ENCODE data around the gene RAB12. TPM values are rescaled to one million over a fixed set of nuclear protein-coding genes. Genes with fewer than 3 reads are reported as not detected.
"Not testable (repeated sequence)": the region's sequence is repeated elsewhere in the genome, so short reads cannot be mapped to it uniquely, and the experiment has no call there.

The RAB12 gene
- total RNA-seq, 1 donor from 2014 or later = 113 TPM

DNA sequence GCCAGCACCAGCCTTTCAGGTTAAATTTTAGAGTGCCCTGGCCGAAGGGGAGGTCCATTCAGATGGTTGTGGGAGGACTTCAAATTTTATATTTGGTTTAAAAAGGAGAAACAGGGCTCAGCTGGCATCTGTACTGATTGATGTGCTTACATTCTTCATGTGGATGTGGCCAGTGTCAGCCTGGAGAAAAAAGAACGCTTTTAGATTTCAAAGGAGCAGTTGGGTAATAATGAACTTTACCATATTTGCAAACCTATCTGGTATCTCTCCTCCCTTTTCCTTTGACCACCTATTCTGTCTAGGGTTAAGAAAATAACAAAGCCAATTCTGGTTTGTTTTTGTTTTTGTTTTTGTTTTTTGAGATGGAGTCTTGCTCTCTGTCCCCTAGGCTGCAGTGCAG, 21.3 kb downstream of the RAB12 start:
- no peak for ATAC-seq
- DNase-seq (ENCODE audit: missing footprints) = no peak
- intact Hi-C loops (cut with DNase I) = no loop called here

DNA sequence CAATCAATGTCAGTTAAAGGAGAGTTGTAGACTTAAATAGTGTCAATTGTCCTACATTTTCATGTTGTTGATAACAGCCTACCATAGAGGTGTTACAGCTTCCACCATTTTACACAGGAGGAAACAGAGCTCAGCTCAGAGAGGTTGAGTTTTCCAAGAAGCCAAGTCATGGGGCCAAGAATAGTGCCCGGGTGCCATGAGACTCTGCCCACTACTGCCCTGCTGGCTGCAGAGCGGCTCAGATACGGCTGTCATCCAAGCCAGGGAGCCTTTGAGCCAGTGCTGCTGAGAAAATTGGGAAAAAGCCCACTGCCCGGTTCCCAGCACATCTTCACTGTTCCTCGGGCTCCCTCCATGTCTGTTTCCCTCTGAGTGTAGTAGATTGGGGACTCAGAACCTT, 22.0 kb downstream of the RAB12 start:
- ATAC-seq (no peak), DNase-seq (ENCODE audit: missing footprints) (no peak)
- intact Hi-C loops (cut with DNase I) = no loop called here

DNA sequence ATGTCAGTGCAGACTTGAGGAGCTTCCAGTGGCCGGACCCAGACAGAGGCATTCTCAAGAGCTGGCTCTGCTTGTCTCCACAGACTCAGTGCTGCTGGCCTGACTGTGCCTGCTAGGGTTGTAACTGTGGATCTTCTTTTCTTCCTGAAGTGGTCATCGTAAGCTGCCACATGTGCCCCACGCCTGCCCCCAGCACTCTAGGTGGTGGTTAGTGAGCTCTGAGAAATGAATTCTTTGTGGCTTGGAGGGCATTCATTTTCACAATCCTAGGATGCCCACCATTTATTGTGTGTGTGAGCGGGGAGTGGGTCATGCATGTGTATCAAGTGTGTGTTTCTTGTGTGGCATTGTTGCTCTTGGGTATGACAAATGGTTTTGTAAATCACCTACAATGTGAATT, 23.1 kb downstream of the RAB12 start:
- ATAC-seq (no peak), DNase-seq (ENCODE audit: missing footprints) (no peak)
- intact Hi-C loops (cut with DNase I) = no loop called here

DNA sequence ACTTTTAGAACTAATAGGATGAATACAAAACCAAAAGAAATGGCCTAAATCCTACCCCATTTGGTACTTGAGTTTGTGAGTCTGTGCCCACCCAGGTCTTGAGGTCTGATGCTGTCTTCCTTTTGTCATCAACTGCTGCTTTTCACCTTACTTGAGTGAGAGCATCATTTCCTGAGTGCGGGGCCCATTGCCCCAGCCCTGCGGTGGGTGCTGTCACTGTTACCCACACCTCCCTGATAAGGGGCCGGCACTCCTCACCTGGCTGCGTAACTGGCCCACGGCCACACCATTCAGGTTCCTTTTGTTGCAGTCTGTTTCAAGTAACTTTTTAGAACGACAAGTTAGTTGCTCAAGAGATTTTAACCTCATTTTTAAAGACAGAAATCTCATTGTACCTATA, 25.3 kb downstream of the RAB12 start:
- intact Hi-C loops (cut with DNase I) = no loop called here
- DNase-seq (ENCODE audit: missing footprints) (no peak), ATAC-seq (no peak)

DNA sequence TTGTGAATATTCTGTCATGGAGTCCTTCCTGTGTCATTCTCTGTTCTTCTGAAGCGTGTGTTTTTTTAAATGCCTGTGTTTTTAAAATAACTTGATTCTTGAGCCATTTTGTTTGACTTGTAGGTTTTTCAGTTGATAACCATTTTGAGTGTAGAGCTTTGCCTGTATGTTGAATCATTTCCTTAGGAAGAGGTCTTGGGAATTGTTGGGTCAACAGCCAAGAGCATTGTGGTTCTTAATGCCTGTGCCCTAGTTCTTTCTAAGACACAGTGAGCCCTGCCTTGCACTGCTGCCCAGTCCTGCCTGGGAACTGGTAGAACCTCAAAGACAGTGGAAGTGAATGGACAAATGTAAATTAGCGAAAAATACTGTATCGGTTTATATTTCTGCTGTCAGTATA, 25.9 kb downstream of the RAB12 start:
- no peak for ATAC-seq
- intact Hi-C loops (cut with DNase I) = no loop called here

DNA sequence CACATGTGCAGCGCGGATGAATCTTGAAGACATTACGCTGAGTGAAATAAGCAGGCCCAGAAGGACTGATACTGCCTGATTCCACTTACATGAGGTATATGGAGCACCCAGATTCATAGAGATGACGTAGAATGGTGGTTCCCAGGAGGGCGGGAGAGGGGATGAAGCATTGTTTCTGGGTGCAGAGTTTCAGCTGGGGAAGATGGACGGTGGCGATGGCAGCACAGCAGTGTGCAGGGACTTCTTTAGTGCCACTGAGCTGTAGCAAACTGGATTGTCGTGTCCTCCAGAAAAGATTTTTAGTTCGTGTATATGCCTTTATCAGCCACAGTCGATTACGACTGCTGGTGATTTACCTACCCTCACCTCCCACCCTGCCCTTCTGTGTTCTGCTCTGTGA, 30.5 kb downstream of the RAB12 start:
- ATAC-seq = no peak
- no peak for DNase-seq (ENCODE audit: missing footprints)
- intact Hi-C loops (cut with DNase I) = no loop called here

More for the DNA sequence above, 25.9 kb downstream of the RAB12 start:
- no peak for DNase-seq (ENCODE audit: missing footprints)

DNA sequence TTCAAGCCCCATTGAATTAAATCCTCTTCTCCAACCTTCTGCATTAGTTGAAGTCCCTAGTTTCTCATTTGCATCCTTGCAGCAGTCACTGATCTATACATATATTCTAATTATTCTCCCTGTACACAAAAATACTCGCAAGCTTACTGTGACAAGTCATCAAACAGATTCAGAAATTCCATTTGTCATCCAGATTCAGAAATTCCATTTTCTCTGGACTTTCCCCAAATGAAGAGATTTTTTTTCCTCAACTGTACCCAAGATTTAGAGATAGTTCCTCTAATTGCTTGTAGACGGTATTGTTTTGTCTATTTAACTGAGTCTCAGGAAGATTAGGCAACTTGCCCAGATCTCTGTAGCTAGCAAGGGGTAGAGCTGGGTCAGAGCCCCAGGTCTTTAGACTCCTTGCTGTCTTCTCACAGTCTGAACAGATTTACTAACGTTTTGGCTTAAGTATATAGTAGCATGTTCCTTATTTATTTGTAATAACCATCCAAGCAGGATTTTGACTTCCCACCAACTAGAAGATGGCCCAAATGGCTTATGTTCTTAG, 34.2 kb downstream of the RAB12 start:
- ATAC-seq (no peak), DNase-seq (ENCODE audit: missing footprints) (no peak)
- intact Hi-C loops (cut with DNase I) = no loop called here

DNA sequence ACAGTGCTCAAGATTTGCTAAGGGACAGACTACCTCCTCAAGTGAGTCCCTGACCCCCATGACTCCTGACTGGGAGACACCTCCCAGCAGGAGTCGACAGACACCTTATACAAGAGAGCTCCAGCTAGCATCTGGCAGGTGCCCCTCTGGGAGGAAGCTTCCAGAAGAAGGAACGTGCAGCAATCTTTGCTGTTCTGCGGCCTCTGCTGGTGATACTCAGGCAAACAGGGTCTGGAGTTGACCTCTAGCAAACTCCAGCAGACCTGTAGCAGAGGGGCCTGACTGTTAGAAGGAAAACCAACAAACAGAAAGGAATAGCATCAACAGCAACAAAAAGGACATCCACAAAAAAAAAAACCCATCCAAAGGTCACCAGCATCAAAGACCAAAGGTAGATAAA, 38.1 kb downstream of the RAB12 start:
- intact Hi-C loops (cut with DNase I); ATAC-seq; DNase-seq (ENCODE audit: missing footprints): not testable (repeated sequence)

DNA sequence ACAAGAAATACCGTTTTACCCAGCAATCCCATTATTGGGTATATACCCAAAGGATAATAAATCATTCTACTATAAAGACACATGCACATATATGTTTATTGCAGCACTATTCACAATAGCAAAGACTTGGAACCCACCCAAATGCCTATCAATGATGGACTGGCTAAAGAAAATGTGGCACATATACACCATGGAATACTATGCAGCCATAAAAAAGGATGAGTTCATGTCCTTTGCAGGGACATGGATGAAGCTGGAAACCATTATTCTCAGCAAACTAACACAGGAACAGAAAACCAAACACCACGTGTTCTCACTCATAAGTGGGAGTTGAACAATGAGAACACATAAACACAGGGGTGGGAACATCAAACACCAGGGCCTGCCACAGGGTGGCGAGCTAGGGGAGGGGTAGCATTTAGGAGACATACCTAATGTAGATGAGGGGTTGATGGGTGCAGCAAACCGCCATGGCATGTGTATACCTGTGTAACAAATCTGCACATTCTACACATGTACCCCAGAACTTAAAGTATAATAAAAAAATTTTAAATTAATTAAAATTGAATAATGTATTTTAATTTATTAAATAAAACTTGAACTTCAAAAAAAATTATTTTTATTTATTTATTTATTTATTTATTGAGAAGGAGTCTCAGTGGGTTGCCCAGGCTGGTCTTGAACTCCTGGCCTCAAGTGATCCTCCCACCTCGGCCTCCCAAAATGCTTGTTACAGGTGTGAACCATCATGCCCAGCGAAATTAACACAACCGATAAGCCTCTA, 42.4 kb downstream of the RAB12 start:
- intact Hi-C loops (cut with DNase I); DNase-seq (ENCODE audit: missing footprints); ATAC-seq: not testable (repeated sequence)

DNA sequence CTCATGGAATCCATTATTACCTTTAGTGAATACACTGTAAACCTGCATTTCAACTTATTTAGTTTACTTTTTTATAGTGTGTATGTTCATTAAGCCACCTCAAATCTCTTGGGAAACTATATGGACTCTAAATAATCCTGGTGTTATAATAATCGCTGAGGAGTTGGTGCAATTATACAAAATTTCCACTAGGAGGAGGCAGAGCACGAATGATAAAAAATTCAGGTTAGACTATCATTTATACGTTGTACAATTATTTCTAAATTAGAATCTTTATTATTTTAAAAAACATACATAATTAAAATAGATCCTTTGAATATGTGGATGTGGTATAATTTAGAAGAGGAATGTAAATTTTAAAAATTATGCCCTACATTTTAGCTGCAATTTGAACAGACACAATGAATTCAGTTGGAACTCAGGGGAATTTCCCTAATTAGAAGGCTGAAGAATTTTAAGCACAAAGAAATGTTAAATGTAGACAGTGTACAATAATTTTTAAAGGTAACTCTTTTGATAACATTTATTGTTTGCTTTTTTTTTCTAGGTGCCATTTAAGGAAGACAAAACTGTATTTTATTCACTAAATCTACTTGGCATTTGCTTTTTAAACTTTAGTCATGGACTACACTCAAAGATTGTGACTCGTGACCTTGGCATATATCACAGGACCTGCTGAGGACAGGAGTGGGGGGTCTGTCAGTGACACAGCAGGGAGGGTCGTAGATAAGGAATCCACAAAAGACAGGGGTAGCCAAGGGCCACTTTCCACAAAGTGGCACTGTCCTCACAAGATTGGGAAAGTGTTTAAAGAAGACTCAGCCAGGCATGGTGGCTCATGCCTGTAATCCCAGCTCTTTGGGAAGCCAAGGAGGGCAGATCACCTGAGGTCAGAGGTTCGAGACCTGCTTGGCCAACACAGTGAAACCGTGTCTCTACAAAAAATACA, 45.5 kb downstream of the RAB12 start:
- DNase-seq (ENCODE audit: missing footprints) = no peak
- ATAC-seq = no peak
- intact Hi-C loops (cut with DNase I) = loop anchor here (1.0 kb wide), 1 partner anchor 334 kb away; no protein-coding TSS in a partner anchor

DNA sequence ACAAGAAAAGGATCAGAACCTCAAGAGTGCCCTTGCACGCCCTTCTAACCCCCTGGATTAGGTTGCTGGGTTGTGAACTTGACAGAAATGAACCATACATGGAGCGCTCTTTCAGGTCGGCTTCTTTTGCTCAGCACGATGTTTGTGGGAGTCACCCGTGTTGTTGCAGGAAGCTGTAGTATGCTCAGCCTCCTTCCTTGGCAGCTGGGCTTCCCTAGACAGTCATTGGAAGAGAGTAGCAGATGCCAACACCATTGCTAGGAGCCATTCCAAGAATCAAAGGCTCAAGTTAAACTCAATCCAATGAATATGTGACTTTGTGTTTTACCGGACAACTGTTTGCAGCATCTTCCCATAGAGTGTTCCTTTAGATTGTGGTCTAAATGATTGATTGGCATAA, 47.0 kb downstream of the RAB12 start:
- intact Hi-C loops (cut with DNase I) = no loop called here

DNA sequence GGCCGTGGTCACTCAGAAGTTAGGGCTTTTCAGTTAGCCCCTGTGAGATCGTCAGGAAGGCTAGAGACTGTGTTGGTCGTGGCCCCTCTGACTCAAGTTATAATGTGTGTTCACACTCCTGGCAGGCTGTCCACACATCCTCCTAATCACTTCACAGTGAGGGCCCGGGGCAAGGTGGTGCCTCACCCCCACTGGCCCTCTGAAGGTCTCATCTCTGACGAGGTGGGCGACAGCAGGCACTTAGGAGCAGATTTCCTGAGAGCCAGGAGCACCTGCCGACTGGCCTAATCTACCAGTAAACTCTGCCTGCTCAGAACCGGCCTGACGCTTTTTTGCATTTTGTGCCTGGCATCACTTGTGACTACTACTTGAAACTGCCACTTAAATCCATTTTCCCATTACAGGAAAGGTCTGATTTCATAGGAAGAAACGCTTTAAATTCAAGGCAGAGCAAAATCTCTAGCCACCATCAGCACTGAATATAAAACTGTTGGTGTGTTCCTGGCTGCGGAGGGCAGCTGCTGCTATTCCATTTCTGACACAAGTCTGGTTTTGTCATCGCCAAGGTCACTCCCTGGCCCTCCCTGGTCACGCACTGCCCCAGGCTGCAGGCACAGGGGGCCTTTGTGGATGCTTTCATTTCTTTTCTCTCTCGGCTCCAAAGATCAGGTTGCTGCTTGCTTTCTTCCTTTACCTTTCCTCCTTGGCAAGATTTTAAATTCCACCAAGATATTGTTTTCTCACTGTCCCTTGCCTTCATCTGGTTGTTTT, 48.0 kb downstream of the RAB12 start:
- ATAC-seq = no peak
- DNase-seq (ENCODE audit: missing footprints) = no peak
- intact Hi-C loops (cut with DNase I) = no loop called here

More for the DNA sequence above, 47.0 kb downstream of the RAB12 start:
- no peak for ATAC-seq
- no peak for DNase-seq (ENCODE audit: missing footprints)

DNA sequence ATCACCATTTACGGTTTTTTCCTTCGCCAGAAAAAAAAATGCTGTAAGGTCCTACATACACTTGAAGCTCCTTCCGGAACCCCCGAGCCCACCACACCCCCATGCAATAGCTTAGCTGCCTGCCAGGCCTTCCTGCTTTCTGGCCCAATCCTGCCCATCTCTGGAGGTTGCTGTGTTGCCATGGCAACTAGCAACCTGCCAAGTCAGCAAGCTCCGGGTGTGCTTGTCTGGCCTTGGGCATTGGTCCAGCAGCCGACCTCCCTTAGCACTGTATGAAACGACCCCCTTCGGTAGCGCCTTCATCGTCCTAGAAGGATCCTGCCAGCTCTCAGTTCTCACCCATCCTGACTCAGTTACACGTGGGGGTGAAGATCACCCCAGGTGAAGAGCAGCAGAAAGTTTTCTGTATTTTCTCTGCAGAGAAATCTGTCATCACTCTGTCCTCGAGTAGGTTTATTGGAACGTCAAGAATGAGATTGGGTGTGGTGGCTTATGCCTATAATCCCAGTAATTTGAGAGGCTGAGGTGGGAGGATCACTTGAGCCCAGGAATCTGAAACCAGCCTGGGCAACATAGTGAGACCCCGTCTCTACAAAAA, 48.7 kb downstream of the RAB12 start:
- no peak for ATAC-seq
- intact Hi-C loops (cut with DNase I) = no loop called here
- DNase-seq (ENCODE audit: missing footprints) = no peak

DNA sequence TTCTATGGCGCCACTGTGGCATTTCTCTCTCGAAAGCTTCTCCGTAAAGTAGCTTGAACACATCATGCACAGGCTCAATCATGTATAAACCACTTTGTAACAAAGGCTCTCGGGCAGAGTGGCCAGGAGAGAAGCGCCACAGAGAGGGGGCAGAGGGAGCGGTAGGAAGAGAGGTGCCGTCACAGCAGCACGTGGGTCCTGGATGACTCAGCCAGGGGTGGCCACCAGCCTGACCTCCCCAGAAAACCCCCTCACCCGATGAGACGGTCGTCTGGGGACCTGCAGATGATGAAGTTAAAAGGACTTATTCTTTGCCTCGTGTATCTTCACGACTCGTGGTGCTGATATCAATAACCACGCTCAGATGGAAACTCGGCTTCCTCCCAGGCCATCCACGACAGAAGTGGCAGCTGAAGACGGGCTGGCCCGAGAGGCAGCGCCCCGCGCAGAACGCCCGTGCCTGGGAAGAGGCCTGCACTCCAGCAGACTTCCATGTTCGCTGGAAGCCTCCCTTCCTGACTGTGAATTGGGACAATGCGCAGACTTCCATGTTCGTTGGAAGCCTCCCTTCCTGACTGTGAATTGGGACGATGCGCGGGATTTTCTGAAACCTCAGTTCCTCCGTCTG, 49.7 kb downstream of the RAB12 start:
- no peak for ATAC-seq
- DNase-seq (ENCODE audit: missing footprints) = no peak
- intact Hi-C loops (cut with DNase I) = no loop called here

DNA sequence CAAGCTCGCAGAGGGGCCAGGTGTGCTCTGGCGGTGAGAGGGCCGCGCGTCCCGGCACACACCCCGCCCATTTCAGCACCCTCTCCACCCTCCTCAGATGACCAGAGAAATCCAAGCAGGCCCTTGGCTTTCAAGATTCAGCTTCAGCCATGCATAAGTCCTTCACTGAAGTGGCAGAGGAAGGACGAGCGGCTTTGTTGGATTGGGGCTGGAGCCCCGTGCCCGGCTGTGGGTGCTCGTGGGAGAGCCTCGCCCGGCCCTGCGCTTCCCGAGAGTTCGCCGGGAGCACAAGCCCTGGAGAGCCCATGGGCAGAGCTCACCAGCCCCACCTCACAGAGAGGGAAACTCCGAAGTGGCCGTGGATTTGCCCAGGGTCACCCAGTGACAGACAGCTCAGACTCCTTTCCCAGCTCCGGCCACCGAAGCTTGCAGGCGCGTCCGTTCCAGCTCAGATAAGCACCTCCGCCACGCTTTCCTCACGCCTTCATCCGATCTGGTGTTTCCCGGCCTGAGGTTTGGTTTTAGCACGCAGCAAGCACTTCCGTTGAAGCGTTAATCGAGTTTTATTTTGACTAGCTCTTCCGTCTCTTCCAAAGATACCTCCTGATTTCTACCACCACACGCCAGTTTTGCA, 50.5 kb downstream of the RAB12 start:
- intact Hi-C loops (cut with DNase I) = no loop called here
- DNase-seq (ENCODE audit: missing footprints) (no peak), ATAC-seq (no peak)

DNA sequence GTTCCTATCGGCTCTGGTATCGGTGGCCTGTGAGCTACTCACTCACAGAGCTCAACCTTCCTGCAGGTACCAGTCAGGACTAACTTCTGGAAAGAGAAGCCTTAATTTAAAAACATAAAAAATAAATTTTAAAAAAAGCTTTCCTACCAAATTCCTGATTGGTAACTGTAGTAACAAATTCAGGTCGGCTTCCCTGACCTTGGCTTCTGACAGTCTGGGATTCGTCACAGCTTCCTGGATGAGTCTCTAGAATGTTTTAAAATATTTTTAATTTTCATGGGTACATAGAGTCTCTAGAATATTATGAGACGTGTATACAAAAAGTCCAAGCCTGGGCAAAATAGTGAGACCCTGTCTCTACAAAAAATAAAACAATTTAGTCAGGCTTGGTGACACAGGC, 51.1 kb downstream of the RAB12 start:
- ATAC-seq (no peak), DNase-seq (ENCODE audit: missing footprints) (no peak)
- intact Hi-C loops (cut with DNase I) = no loop called here

DNA sequence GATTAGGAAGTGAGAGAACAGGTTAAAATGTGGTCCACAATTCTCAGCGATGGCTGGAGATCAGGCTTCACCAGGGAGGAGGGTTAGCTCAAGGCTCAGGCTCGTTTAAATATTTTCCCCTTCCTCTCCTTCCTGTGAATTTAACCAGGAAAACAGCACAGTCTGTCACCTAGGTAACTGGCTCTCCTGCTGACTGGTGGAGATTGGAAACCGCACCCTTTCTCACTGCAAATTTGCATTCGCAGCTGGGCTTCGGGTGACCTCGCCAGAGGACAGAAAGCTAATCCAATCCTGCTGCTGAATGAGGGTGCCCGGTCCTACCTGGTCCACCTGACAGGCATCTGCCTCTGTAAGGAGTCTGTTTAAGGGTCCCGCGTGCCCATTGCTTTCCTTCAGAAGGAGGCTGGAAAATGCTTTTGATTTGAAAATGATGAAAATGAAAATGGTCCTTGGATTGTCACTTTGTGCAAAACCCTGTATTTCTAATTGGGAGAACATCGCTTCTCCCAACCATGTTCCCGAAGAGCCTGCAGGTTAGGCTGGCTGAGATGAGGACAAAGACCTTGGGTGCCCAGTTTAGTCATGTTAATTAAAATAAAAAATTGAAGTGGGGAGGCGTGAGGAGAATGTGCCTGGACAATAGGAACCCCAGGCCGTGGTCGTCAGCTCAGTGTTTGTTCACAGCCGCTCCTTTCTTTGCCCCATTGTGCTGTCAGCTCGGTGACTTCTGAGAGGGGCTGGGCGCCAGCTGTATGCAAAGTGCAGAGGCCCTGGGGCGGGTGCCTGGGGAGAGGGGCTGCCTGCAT, 52.7 kb downstream of the RAB12 start:
- no peak for ATAC-seq
- DNase-seq (ENCODE audit: missing footprints) = no peak
- intact Hi-C loops (cut with DNase I) = no loop called here
